DMS153 treated with DMSO at 0.1 percent for 48 hours (cell line): ENCODE data around the gene NPC1.
"Not testable (repeated sequence)": the region's sequence is repeated elsewhere in the genome, so short reads cannot be mapped to it uniquely, and the experiment has no call there.

Experiments used
- DNase-seq: peaks from one replicate; lab custom pipeline; 2025; ENCODE audit not compliant: unreplicated experiment; lab: John Stamatoyannopoulos, UW

NPC1 gene

GRCh38 chr18:23494992-23495391 lies 91.3 kb downstream of the NPC1 start:
- DNase-seq = no peak

DNA sequence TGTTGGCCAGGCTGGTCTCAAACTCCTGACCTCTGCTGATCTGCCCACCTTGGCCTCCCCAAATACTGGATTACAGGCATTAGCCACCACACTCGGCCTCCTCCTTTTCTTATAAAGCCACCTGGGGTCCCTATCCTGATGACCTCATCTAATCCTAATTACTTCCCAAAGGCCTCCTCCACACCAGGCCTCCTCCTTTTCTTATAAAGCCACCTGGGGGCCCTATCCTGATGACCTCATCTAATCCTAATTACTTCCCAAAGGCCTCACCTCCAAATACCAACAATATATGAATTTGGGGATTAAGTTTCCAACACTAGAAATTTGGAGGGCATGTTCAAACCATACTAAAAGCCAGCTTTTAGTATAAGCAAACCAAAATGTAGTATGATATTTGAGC lies 92.7 kb downstream of the NPC1 start:
- DNase-seq = no peak

DNA sequence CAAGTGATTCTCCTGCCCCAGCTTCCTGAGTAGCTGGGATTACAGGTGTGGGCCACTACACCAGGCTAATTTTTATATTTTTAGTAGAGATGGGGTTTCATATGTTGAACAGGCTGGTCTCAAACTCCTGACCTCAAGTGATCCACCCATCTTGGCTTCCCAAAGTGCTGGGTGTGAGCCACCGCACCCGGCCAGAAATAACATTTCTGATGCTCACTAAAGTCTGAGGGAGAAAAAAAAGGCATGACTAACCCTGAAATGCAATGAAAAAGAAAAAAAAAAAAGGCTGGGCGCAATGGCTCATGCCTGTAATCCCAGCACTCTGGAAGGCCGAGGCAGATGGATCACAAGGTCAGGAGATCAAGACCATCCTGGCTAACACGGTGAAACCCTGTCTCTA lies 96.7 kb downstream of the NPC1 start:
- DNase-seq = not testable (repeated sequence)

DNA sequence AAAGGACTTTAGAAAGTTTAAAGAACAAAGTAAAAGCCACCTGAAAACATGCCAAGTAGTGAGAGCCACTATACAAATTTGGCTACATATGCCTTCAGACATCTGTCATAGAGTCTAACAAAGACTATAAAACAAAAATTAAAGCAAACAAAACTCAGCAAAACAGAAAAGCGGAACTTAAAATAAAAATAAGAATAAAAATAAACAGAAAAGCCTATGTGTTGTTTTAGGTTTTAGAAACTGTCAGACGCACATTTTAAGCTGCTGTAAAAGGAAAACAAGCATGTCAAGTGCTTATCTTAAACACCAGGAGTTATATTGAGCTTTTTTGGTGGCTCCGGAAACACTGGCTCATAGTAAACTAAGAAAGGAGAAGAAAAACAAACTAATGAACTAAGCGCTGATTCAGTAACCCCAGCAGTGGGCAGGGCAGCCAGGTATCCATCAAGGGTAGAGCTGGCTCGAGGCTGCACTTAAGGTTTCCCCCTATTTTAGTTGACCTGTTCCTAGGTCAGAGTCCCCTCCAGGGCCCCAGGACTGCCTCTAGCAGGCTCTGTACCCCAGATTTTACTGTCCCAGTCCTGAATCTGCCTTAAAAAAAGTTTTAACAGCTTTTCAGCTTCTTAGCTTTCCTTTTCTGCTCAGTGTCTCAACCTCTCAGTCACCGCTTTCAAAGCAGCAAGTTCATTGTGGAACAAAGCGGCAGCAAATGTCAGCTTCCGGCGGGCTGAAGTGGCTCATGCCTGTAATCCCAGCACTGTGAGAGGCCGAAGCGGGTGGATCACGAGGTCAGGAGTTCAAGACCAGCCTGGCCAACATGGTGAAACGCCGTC lies 98.4 kb downstream of the NPC1 start:
- no peak for DNase-seq

DNA sequence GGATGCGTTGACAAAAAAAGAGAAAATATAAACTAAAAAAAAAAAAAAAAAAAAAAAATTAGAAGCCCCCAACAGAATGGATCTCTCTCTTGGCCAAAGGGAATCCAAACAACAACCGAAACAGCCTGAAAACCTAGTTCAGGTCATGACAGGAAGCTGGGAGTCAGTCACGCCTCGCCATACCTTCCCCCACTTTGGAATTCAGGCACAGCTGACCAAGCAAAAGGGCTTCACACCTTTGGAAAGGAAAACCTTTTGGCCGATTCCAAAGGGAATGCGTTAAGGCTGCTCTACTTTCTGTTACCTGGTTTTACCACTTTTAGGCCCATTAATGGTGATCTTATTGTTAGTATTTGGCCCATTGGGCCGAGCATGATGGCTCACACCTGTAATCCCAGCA lies 100.9 kb downstream of the NPC1 start:
- DNase-seq = no peak

DNA sequence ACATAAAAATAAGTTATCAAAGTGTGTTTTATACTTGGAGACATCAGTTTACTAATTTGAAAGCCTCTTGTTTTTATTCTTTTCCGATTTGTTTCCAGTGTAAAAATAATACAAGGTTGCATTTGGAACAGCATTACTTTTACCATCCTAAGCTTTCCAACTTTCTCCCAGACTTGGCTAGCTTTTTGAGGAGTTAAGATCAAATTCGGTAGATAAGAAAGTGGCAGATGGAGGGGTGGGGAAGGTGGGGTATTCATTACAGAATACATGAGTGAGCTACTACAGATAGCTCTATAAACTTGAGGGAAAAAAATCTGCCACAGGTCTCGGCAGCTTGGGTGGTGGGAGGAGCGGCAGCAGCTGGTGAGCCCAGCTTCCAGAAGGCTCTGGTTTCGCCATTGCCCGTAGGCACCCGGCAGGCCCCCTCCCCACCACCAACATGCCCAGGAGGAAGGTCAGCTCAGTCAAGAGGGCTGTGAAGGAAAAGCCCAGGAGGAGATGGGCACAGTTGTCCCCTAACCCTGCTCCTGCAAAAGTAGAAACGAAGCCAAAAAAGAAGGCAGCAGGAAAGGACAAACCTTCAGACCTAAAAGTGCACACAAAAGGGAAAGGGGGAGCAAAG lies 101.6 kb downstream of the NPC1 start:
- DNase-seq = no peak
